Measurements from ENCODE around the gene COX4I1. TPM values are rescaled to one million over a fixed set of nuclear protein-coding genes. Genes with fewer than 3 reads are reported as not detected.

The COX4I1 gene
- polyA plus RNA-seq (2014; cell fraction: cytosol; rRNA removed), result 655 and 763 TPM in 2 replicates
- 454 and 463 TPM in 2 replicates for polyA plus RNA-seq (2014; cell fraction: nucleus; rRNA removed)

DNA sequence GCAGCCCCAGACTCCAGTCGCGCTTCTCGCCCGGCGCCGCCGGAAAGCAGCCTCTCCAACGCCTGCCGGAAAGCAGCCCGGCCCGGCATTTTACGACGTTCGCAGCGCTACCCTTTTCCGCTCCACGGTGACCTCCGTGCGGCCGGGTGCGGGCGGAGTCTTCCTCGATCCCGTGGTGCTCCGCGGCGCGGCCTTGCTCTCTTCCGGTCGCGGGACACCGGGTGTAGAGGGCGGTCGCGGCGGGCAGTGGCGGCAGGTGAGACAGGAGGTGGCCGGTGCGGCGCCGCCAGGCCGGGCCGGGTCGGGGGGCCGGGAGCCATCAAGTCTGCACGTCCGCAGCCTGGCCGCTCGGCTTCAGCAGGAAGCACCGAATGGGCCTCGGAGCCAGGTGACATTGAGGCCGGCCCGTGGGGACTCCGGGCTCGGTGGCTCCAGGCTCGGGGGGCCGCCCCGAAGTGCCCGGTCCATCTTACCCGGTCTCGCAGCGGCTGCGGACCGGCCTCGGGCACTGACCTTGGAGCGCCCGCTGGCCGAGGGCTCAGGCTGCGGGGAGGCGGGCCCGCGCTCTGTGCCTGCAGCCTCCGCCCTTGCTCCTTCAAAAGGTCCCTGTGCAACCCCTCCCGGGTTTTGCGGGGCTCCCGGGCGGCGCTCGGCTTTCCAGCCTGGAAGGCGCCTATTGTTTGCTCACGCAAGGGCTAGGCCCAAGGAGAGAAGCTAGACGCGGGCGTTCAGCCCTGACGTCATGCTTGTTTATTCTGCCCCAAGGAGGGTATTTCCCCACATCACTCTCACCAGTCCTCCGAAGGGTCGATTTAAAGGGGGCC, at the start of gene COX4I1, which contains the start of gene EMC8:
Gene COX4I1 (plus strand): TSS at position 199 of the 824 bp plus-strand sequence. CDS start 1,511 bp downstream, outside the sequence.
Gene EMC8 (minus strand): TSS at position 48 of the 824 bp plus-strand sequence. CDS start 249 bp downstream, outside the sequence.
- peak; percentile 92 for DNase-seq (ENCODE audit: low spot score)

DNA sequence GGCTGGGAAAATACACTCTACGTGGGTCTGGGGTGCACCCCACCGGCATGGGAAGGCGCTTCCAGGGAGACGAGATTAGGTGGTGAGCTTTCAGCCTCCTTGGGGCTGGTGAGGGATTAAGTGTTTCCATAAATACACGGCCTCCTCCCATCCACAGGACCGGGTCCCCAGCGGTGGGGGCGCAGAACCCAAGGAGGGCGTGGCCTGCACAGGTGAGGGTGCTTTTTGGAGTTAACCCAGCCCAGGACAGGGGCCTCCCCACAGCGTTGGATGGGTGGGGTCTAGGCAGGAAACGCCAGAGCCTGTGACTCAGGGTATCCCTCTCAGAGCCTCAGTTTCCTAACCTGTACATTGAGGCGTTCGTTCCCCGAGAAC, 49.7 kb upstream of the COX4I1 start:
- no peak for DNase-seq (ENCODE audit: low spot score)

GRCh38 chr16:85750146-85750826, 49.2 kb upstream of the COX4I1 start:
- DNase-seq (ENCODE audit: low spot score), result no peak

GRCh38 chr16:85750827-85751697, 48.4 kb upstream of the COX4I1 start, which contains the start of gene C16orf74:
TSS of gene C16orf74 (minus strand) at chr16:85751096. CDS start at chr16:85735217, 15,879 bp downstream.
- no peak for DNase-seq (ENCODE audit: low spot score)

DNA sequence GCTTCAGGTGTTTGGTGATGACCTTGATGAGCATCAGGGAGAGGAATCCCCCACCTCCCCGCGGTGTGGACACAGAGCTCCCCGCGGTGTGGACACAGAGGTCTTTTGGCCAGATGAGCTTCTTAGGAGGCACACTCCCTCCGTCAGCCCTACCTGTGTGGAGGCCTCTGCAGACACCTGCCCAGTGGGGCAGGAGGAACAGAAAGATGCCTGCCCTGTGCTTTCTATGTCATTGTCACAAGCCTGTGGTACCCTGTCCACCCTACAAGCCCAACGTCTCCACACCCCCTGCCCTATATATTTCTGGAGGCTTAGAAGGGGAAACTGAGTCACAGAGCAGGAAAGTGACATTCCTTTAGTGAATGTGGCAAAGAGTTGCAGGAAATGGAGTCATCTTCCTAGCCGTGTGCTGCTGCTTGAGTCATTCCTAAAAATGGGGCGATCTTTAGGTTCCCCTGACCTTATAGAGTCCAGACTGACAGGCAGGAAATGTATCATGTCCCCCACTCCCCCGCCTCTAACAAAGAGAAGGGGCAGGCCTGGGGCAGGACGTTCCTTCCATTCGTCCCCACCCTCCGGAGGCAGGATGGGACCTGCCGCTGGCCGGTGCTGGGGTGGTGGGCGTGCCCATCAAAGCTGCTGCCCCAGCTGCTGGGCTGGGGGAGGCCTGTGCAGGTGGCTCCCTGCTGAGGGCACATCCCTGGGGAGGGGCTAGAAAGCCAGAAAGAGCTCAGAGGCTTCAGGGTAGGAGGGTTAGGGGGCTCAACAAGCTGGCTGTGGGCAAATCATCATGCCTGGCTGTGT, 47.6 kb upstream of the COX4I1 start:
- DNase-seq (ENCODE audit: low spot score), result no peak

DNA sequence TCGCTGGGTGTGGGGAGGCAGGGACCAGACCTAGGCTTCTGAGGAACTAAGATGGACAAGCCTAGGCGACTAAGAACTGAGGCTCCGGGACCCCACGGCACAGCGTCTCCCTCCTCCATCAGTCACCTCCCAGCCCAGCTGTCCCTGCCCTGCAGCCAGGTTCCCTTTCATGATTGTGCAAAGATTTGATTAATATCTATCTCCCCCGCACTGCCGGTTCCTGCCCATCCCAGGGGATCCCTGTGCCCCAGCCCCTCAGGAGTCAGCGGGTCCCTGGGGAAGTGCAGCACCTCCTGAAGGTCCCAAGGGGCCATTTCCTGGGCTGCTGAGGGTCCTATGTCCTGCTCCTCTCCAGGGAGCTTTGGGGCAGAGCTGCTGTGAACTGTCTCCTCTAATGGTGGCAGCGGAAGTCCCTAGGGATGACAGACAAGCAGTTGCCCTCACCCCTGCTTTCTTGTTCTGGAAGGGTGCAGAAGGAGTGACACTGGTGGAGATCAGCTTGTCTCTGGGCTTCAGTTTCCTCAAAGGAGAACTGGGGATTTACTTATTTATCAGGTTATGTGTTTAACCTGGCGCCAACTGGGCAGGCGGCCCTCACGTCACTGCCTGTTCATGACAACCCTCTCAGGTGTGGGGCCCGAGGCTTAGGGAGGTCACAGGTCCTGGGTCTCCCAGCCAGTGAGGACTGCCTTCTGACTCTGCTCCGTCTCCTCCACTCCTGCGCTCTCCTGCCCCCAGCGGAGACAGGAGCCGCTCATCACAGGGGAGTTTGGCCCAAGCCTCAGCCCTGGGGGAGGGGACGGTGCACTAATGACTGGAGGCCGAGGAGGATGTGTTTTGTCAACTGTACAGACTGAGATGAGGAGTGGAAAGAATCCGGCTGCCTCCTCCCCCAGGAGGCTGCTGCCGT, 46.7 kb upstream of the COX4I1 start:
- DNase-seq (ENCODE audit: low spot score), result peak; percentile 78

DNA sequence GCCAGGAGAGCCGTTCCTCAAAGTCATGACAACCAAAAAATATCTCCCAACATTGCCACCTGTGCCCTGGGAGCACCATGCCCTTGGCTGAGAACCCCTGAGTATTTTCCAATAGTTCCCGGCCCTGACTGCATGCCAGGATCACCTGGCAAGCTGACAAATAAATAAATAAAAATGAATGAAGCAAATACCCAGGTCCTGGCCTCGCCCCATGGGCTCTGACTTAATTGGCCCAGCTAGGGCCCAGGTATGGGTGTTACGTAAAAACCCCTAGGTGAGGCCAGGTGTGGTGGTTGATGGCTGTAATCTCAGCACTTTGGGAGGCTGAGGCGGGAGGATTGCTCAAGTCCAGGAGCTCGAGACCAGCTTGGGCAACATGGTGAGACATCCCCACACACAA, 45.9 kb upstream of the COX4I1 start:
- no peak for DNase-seq (ENCODE audit: low spot score)

DNA sequence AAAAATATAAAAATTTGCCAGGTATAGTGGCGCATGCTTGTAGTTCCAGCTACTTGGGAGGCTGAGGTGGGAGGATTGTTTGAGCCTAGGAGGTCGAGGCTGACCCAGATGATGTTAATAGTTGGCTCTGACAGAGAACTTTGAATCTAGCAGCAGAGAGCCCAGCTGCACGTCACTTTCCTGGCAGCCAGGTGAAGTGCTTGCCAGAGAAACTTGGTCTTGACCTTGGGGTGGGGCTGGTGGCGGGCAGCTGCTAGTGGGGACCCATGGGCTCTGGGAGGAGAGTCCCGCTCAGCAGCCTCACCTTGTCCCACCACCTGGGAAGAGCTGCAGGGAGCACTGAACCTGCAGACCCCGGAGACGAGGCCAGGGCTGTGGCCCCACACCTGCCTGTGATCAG, 45.5 kb upstream of the COX4I1 start:
- no peak for DNase-seq (ENCODE audit: low spot score)

GRCh38 chr16:85754413-85754812, 45.1 kb upstream of the COX4I1 start:
- DNase-seq (ENCODE audit: low spot score), result no peak

- no peak for DNase-seq (ENCODE audit: low spot score)
Observed at GRCh38 chr16:85755929-85756768, 43.3 kb upstream of the COX4I1 start.

- no peak for DNase-seq (ENCODE audit: low spot score)
Observed at GRCh38 chr16:85757341-85757822, 42.1 kb upstream of the COX4I1 start.

DNA sequence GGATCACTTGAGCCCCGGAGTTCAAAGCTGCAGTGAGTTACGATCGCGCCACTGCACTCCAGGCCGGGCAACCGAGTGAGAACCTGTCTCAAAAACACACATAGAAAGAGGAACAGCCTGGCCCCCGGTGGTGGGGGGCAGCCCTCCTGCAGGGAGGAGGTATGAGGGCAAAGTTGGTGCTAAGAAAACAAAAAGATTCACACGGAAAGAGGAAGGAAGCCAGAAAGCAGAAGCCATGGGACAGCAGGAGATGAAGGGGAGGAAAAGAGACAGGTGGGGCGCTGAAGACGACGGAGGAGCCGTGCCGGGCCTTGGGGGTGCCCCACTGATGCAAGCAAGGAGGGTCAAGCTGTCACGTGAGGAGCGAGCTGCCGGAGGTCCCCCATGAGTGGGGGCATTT, 40.4 kb upstream of the COX4I1 start:
- no peak for DNase-seq (ENCODE audit: low spot score)

DNA sequence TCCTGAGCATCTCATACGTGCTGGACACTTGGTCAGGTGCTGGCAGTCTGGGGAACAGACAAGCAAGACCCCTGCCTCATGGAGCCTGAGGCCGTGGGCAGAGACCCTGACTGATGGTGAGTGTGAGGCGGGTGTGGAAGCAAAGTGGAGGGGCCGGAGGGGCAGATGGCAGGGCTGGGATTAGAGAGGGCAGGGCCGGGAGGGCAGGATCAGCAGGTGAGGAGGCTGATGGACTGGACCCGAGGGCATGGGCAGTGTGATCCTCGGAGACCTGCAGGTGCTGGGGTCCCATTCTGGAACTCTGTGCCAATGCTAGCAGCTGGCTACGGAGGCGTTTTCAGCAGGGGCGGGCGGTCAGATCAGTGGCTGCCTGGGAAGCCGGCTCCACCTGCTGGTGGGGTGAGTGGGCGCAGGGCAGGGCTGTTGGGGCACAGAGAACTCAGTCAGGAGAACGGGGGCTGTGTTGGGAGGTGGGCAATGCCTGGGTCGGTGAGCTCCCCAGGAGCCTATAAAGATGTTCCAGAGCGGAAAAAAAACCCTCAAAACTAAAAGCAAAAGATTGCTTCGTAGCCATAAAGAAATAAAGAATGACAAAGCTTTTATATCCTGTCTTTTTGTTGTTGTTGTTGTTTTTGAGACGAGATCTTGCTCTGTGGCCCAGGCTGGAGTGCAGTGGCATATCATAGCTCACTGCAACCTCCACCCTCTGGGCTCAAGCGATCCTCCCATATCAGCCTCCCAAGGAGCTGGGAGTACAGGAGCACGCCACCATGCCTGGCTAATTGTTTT, 39.7 kb upstream of the COX4I1 start:
- DNase-seq (ENCODE audit: low spot score), result no peak

DNA sequence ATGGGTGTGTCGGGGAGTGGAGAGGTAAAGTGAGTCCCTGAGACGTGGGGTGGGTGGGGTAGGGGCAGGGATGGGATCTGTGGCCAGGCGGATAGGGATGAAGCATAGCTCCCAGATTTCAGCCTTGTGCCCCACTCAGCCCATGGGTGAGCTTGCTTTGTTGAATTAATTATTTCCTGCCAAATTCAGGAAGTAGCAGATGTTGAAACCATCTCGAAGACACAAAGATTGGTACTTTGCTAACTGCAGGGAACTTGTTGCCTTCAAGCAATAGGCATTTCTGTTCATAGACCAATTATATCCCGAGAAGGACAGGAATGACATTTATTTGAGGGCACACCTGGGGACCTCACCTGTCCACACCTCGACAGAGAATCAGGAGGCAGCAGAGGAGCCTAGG, 37.6 kb upstream of the COX4I1 start:
- no peak for DNase-seq (ENCODE audit: low spot score)

DNA sequence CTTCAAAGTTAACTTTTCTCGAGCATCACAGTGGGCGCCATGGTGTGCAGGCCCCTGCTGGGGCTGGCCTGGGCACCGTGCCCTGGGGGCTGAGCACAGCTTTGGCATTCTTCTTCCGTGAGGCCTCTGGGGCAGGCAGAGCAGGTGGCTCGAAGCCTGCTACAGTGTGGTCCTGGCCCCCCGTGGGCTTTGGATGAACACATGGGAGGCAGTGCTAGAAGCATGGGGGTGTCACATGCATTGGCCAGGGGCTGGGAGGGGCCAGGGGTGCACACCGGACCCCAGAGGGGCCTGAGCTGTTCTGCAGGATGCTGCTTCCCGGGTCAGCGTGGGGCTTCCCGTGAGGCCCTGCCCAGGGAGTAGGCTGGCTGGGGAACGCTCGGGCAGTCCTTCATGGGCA, 36.5 kb upstream of the COX4I1 start:
- no peak for DNase-seq (ENCODE audit: low spot score)

- DNase-seq (ENCODE audit: low spot score), result no peak
Observed at GRCh38 chr16:85763616-85764015, 35.9 kb upstream of the COX4I1 start.

DNA sequence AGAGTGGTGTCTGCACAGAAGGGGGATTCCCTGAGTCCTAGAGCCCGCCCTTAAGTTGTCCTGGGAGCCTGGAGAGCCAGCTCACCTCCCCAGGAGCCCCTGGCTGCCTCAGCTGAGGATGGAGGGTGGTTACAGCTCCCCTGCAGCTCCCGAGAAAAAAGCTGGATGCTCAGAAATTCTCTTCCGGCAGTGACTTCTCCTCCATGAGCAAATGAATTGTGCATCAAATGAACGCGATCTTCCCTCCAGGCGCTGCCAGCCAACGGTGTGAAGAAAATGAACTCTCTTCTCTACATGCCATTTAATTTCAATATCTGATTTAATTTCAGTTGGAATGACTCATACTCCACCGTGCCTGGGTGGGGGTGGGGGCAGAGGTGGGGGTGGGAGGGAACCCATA, 34.3 kb upstream of the COX4I1 start:
- no peak for DNase-seq (ENCODE audit: low spot score)

GRCh38 chr16:85765767-85766166, 33.7 kb upstream of the COX4I1 start:
- no peak for DNase-seq (ENCODE audit: low spot score)

All from SK-N-DZ (cell line).